LoVo (cell line): ENCODE measurements around the gene FSTL4.

Source experiments
- DNase-seq: peaks from one replicate; pipeline ENCODE4 v3.0.0-alpha.2; 2016; ENCODE audit warnings: low spot score

FSTL4 gene

GRCh38 chr5:133170756-133171387 lies 441.5 kb downstream of the FSTL4 start:
- peak; percentile 9 for DNase-seq

- DNase-seq, result no peak
Observed at GRCh38 chr5:133164759-133165158, 447.6 kb downstream of the FSTL4 start.

GRCh38 chr5:133163839-133164238 lies 448.5 kb downstream of the FSTL4 start:
- DNase-seq, result no peak

- DNase-seq, result no peak
Observed at GRCh38 chr5:133159543-133159942, 452.8 kb downstream of the FSTL4 start.

- no peak for DNase-seq
Observed at GRCh38 chr5:133155326-133155969, 456.9 kb downstream of the FSTL4 start.

GRCh38 chr5:133154274-133155075 lies 457.9 kb downstream of the FSTL4 start:
- no peak for DNase-seq

GRCh38 chr5:133150909-133151544 lies 461.3 kb downstream of the FSTL4 start:
- no peak for DNase-seq

- no peak for DNase-seq
Observed at GRCh38 chr5:133149345-133149744, 463.0 kb downstream of the FSTL4 start.

GRCh38 chr5:133147815-133148567 lies 464.4 kb downstream of the FSTL4 start:
- DNase-seq, result no peak

- DNase-seq, result no peak
Observed at GRCh38 chr5:133147411-133147810, 464.9 kb downstream of the FSTL4 start.
